ENCODE data around the gene FREM2.

Gene FREM2

GRCh38 chr13:38688674-38689073 is 1.8 kb downstream of the FREM2 start:
- no peak for DNase-seq

GRCh38 chr13:38690231-38690630 is 3.4 kb downstream of the FREM2 start:
- DNase-seq = no peak

GRCh38 chr13:38693168-38693567 is 6.3 kb downstream of the FREM2 start:
- no peak for DNase-seq

DNA sequence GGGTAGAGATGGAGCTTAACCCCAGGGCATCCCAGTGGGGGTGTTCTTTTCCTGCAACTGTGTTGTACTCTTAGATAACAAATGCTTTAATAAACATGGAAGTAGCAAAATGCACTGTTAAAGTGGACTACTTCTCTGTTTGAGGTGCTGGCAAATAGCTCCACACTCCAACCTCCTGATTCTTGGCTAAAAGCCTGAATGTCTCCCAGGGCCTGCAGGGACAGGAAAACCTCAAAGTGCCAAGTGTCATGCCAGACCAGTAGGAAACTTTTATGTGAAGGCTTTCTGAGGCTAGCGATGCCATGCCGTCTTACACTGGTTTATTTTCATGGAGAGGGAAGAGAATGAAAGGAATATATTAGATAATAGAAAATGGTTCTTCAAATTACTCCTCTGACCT is 6.8 kb downstream of the FREM2 start:
- no peak for DNase-seq

DNA sequence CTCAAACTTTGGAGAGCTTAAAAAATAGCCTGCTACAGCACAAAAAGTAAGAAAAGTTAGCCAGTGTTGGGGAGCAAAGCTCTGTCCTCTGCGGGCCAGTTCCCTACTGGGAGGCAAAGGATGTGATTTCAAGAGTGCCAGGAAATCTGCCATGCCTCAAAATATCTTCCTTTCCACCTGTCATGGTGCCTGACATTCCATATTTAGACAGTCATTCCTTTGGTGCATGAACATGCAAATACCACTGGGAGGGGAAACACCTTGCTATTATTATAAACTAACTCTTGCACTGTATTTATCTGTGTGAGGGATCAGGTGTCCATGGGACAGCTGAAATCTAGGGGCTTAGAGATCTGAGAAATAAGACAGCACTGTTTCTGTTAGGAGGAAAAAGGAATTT is 10.3 kb downstream of the FREM2 start:
- DNase-seq = no peak

DNA sequence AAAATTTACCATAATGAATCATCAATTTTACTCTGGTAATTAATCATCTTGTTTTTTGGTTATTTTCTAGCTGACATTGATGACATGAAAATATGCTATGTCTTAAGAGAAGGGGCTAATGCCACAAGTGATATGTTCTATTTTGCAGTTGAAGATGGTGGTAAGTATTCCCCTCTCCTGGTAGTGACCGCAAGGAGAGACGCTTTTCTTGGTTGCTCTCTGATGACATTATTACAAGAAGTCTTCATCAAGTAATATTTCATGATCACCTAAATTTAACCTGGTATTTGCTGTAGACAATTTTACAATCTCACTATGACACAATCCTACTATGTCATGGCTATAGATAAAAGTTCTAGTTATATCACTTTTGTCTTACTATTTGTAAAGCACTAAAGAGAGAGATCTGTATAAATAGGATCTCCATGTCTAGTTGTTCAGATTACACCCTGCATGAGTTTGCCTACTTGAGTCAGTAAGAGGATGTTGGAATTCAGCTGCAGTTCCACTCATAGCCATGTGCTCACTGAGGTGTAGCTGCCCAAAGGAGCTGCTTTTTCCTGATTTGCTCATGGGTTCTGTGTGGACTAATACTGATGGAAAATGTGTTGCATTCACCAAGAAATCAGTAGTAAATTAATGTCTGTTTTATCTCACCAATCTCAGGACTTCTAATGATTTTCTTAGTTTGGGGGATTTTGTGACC is 10.9 kb downstream of the FREM2 start:
- DNase-seq = no peak

GRCh38 chr13:38700051-38700450 is 13.2 kb downstream of the FREM2 start:
- DNase-seq = no peak

- no peak for DNase-seq
Measured at GRCh38 chr13:38702669-38703068, 15.8 kb downstream of the FREM2 start.

GRCh38 chr13:38703255-38703654 is 16.4 kb downstream of the FREM2 start:
- DNase-seq = no peak

DNA sequence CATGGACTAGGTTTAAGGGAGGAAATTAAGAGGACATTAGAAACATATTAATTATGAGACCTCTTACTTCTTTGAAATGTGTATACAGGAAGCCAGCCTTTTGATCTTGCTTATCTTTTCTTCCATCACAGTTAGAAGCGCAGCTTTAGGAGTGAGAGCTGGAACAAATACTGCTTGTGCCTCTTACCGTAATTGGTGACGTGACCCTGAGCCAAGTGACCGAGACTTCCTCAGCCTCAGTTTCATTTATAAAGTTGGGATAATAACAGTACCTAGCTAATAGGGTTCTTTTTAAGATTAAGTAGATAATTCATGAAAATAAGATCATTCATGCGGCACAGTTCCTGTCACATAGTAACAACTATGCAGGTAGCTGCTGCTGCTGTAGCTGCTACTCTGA is 18.5 kb downstream of the FREM2 start:
- DNase-seq = no peak

- DNase-seq = no peak
Measured at GRCh38 chr13:38707460-38707859, 20.6 kb downstream of the FREM2 start.

- DNase-seq = no peak
Measured at GRCh38 chr13:38713046-38713445, 26.2 kb downstream of the FREM2 start.

- no peak for DNase-seq
Measured at GRCh38 chr13:38718374-38718773, 31.5 kb downstream of the FREM2 start.

GRCh38 chr13:38730332-38730731 is 43.5 kb downstream of the FREM2 start:
- DNase-seq = no peak

DNA sequence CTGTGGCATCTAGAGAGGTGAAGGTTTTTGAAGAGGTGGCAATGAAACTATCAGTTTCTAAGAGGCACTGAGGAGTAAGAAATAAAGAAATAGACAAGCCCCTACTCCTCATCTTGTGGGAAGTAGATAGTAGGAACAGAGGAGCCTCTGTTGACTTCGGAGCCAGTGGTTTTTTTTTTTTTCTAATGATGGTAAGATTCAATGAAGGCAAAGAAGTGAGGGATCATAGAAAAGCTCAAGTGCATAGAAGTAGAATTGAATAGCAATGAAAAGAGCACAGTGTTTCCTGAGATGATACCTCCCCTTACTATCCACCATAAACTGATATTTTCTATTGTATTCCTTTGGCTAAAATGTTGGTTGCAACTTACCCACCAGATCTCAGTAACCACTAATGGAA is 46.3 kb downstream of the FREM2 start:
- no peak for DNase-seq

- no peak for DNase-seq
Measured at GRCh38 chr13:38735665-38736440, 49.0 kb downstream of the FREM2 start.

GRCh38 chr13:38743466-38743865 is 56.6 kb downstream of the FREM2 start:
- no peak for DNase-seq

GRCh38 chr13:38752686-38753085 is 65.8 kb downstream of the FREM2 start:
- no peak for DNase-seq

DNA sequence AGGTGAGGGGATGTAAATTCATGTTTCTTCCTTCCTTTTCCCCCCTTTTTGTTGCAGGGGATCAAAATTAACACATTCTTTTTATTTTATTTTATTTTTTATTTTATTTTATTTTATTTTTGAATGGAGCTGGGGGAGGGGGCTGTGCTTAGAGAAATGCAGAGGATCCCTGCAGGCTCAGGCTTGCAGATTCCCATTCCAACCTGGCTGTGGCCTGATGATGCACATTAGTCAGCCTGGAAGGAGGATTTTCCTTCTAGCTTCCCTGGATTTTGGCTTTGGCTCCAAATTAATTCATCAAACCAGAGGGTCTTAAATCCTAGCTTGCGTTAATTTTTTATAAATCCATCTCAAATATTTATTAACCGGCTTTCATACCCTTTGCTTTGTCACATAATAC is 67.0 kb downstream of the FREM2 start:
- no peak for DNase-seq

GRCh38 chr13:38755793-38756192 is 68.9 kb downstream of the FREM2 start:
- DNase-seq = no peak

DNA sequence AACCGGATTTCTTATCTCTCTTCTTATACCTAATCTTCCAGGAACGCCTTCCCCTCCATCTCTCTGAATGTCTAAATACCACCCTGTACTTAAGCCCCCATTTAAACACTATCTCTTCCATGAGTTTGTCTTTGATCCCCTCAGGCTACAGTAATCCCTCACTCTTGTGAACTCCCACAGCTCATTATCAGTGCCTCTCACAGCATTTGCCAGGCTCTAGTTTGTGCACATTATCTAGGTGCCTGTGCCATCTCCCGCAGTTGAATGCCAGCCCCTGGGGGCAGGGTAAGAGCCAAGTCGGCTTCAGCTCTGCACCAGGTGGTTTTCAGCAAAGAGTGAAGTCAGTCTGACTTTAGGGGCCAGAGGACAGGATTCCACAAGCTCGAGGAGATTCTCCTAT is 71.4 kb downstream of the FREM2 start:
- DNase-seq = no peak

DNA sequence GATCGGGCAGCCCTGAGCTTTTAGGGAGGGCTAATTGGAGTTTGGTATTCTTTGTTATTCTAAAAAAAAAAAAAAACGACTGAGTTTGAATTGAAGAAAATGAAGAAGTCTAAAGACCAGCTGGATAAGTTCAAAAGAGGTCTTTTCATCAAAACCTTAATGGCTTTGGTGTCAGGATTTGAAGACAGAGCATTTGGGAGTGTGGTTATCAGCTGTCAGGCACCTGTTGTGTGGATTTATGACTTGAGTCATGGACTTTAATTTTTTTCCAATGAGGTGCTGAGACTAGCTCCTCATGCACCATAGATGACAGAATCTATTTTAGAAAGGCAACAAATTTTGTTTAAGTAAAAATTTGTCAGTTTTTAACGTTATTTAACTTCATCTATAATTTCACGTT is 72.5 kb downstream of the FREM2 start:
- DNase-seq = no peak

DNA sequence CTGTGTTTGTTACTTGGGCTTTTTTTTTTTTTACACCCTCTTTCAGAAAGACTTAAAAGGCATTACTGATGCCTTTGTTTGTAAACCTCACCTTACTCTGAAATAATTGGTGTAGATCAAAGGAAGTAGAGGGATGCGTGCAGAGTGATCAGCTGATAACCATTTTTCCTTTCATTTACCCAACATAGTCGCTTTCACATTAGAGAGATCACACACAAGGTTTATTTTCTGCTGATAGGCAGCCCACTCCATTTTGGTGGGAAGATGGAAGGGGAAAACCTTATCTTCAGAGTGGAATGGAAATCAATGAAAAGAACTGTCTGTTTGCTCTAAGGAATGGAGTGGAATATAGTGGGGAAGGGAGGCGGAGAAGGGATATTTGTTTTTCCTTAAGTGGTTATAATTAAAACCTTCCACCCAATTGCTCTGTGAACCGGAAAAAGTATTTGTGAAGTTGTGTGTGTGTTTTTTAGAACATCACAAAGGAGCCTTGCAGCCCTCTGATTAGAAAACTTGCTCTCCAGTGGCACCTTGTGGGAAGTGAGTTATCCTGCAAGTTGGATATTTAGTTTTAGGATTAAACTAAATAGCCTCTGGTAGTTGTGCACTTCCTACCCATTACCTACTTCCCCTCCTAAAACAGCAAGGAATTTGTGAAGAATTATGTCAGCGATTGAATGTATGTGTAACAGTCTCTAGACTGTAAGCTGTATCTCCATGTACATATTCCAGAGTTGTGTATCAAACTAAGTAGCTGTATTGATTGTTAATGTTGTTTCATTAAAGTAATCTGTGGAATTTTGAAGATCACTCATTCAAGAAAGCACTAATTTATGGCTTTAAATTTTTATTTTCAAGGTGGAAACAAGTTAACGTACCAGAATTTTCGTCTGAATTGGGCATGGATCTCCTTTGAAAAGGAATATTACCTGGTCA is 76.8 kb downstream of the FREM2 start:
- DNase-seq = peak; percentile 25

DNA sequence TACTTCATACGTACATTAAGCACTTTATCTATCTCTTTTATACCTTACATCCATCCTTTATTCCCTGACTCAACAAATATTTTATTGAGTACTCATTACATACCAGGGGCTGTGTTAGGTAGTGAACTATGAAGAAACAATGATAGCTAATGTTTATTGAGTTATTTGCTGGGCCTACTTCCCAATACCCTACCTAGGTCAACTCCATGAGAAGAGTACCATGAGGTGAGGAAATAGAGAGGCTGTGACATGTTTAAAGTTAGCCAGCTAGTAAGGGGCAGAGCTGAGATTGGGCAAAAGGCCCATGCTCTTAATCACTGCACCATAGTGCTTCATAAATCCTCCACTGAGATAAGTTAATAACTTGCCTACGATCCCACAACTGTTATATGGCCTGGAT is 79.9 kb downstream of the FREM2 start:
- DNase-seq = no peak

Measured in hematopoietic multipotent progenitor cell treated with erythropoietin and hydrocortisone succinate and interleukin-3 and kit ligand, for 8 days (in vitro differentiated cells).